Activated naive CD8-positive, alpha-beta T cell treated with anti-CD3 and anti-CD28 coated beads, Interleukin-2, amount 50 U/mL, for 16 hours (primary cell): ENCODE measurements around the gene ETV3.
"Not testable (repeated sequence)": the region's sequence is repeated elsewhere in the genome, so short reads cannot be mapped to it uniquely, and the experiment has no call there.

Experiments
- DNase-seq: peaks from one replicate; pipeline ENCODE4 v3.0.0-alpha.2; 2020; ENCODE audit warnings: low read depth, low spot score

ETV3 gene

GRCh38 chr1:157112186-157112867, 25.9 kb downstream of the ETV3 start:
- no peak for DNase-seq

DNA sequence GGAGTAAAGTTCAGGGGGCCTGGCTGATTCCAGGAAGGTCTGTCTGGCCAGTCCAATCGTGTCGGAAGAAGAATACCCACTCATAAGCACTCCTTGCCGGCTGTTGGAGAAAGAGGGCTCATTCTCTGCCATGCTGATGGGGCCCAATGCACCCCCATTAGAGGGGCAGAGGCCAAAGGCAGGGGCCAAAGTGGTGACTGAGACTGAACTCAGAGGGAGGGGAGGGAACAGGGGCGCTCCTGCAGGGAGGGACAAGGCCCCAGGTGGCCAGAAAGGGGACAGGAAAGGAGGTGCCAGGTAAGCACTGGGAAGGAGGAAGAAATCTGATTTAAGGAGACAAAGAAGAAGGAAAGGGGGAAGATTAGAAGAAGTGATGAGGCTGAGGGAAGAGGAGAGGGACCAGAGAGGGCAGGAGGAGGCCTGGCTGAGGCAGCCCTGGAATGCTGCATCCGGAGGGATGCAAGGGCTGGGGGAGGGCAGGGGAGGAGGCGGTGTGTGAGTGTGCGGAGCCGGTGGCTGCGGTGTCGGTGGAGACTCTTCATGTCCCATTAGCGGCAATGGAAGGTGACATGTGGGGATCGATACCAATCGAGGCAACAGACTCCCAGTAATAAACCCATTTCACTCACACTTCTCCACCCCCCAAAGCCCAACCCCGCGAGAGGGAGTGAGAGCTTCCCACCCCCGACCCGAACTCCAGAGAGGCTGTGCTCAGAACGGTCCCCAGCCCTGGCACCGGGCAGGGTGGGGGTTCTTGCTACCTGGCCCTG, 26.6 kb downstream of the ETV3 start:
- no peak for DNase-seq

DNA sequence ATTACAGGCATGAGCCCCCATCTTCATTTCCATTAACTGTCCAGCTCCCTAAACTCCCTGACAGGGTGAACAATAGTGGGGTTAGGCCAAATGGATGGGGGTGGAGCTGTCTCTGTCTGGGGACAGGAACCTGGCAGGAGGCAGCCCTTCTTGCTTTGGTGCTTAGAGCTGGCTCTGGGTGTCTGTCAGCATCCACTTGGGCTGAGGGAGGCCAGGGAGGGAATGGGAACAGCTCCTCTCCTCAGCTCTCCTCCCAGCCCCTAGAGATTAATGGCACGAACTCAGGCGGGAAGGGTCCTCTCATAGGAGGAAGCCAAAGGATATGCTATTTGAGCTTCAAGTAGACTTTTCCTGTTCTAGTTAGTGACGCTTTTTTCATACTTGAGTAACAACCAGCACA, 27.5 kb downstream of the ETV3 start:
- no peak for DNase-seq

DNA sequence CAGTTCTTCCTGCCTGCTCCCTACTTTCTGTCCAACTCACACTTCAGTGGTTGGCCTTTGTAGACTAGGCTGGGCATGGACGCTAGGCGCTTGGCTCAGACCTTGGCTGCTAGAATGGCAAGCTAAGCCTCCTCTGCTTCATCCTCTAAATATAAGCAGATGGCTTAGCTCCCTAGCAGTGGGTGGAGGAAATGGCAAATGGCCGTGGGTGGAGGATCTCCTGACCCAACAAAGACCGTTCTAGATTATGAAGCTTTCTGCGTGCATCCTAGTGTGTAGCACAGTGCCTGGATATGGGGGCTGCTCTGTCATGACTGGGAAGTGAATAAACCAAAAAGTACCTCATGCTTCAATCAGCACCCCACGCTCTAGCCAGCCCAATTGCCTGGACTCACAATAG, 28.2 kb downstream of the ETV3 start:
- no peak for DNase-seq

DNA sequence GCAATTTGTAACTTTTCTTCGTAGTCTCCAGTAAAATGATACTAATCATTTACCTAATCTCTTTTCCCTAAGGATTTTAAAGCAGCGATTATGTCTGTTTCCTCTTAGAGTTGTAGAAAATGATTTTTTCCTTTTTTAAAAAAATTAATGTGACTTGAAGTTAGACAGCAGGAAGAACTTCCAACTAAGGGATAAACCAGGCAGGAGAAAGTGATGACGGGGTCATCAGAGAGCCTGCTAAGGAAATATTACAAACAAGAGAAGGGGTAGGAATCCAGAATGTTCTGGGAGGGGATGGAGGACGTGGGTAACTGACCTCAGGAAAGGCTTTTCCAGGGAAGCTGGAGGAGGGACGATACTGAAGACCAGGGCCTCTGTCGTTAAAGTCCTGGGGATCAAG, 29.7 kb downstream of the ETV3 start:
- no peak for DNase-seq

GRCh38 chr1:157107702-157108101, 30.5 kb downstream of the ETV3 start:
- DNase-seq: no peak

GRCh38 chr1:157106813-157107189, 31.4 kb downstream of the ETV3 start:
- no peak for DNase-seq

- no peak for DNase-seq
Measured at GRCh38 chr1:157105988-157106812, 32.0 kb downstream of the ETV3 start.

- DNase-seq: no peak
Measured at GRCh38 chr1:157105298-157105987, 32.8 kb downstream of the ETV3 start.

- DNase-seq: no peak
Measured at GRCh38 chr1:157104598-157105293, 33.4 kb downstream of the ETV3 start.

- DNase-seq: no peak
Measured at GRCh38 chr1:157103268-157103667, 34.9 kb downstream of the ETV3 start.

GRCh38 chr1:157101149-157101548, 37.0 kb downstream of the ETV3 start:
- no peak for DNase-seq

DNA sequence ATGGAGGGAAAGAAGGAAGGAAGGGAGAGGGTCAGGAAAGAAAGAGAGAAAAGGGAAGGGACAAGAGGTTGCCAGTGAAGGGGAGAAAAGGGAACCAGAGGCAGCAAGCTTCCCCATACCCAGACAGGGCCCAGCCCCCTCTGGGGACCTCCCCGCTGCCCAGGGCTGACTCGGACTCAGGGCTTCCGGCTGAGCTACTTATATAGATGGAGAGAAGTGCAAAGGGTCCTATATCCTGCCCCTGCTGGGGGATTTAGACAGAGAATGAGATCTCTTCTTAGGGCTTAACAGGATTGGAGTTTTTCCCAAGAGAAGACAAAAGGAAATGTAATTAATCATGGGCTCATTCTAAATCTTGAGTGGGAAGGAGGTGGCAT, 38.6 kb downstream of the ETV3 start, which contains the start of gene ETV3L:
ETV3L (minus strand) TSS at position 176 of the 377 bp plus-strand sequence. CDS start 285 bp downstream, outside the sequence.
- DNase-seq: no peak

DNA sequence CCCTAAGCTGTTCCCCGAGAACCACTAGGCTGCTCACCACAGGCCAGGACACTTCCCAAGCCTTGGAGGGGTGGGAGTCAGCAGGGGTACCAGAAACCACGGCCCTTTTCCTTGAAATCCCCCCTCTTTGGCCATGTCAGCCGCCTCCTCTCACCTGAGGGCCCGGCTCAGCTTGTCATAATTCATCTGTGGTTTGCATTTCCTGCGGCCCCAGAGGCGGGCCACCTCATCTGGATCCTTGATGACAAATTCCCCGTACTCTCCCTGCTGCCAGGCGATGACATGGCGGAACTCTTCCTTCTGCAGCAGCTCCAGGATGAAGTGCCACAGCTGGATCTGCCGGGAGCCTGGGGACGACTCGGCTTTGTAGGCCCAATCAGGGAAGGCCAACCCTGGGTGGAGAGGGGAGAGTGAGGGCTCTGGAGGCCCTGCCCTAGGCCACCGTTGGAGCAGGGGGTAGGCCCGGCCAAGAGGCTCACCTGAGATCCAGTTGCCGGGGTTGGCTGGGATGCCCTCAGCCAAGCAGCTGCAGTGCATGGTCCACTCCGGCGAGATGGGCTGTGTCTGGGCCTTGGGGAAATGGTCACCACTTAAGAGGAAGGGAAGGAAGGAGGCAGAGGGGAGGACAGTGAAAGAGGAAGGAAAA, 39.1 kb downstream of the ETV3 start:
- DNase-seq: not testable (repeated sequence)

GRCh38 chr1:157098519-157098918, 39.7 kb downstream of the ETV3 start:
- no peak for DNase-seq

DNA sequence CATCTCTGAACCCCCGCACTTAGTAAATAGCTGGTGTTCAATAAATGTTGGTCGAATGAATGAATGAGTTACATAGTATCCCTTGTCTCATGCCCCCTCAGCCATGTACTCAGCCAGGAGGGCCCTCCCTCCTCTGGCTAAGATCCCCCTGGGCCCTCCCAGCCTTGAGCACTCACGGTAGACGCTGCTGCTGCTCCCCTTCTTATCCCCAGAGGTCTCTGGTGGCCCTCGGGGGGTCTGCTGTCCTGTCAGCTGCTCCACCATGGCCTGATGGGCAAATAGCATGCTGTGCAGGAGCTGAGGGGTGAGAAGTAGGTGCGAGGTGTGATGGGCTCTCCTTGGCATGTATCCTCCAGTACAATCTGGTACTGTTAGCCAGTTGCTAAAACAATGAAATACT, 40.5 kb downstream of the ETV3 start:
- DNase-seq: no peak

DNA sequence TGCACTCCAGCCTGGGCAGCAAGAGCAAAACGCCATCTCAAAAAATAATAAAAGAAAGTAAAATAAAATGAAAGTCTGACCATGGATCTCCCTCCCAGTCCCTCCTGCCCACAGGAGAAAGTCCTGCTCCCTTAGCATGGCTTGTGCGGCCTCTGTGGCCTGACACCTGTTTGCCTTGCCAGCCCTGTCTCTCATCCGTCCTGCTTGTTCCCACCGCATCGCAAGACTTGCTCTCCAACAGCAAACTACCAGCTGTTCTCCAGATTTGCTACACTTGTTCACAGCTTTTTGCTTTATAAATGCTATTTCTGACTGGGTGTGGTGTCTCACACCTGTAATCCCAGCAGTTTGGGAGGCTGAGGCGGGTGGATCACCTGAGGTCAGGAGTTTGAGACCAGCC, 41.3 kb downstream of the ETV3 start:
- no peak for DNase-seq

GRCh38 chr1:157095551-157095950, 42.6 kb downstream of the ETV3 start:
- no peak for DNase-seq

DNA sequence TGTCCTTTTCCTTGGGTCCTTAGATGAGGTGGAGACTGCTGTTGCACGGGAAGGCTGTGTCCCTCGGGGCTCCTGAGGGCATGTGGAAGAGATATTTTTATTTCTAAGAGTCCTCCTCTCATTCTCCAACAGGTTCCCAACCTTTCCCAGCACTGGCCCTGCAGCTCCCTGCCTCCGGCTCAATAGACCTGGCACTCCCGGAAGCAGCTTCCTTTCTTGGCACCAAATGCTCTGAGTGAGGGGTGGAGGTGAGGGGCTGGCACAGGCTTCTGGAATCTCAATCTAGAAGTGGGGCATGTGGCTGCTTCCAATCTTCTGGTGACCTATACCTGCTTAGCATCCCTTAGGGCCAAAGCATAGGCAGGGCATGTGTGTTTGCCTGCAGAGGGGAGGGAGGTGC, 43.1 kb downstream of the ETV3 start:
- DNase-seq: no peak

DNA sequence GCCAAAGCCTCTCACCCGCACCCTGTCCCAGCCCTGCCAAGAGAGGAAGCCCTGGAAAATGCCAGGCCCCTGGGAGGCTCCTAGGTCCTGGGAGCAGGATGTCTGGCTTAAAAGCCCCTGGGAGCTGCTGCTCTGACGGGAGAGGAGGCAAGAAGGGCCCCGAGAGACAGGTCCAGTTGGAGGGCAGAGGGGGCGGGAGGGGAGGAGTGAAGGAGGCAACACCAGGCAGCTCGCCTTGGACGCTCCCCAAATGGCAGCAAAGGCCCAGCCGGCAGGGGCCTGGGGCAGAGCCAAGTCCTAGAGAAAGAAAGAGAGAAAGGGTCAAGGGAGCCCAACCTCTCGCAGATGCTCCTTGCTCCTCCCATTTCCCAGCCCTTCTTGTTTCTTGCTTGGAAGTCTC, 45.4 kb downstream of the ETV3 start:
- DNase-seq: no peak
